DMS79 (cell line): ENCODE results near the gene TNFRSF13B.
"Not testable (repeated sequence)": the region's sequence is repeated elsewhere in the genome, so short reads cannot be mapped to it uniquely, and the experiment has no call there.

Experiments used
- DNase-seq: peaks from one replicate; lab custom pipeline; 2025; lab: John Stamatoyannopoulos, UW

Gene TNFRSF13B

GRCh38 chr17:16971458-16972338, at the start of gene TNFRSF13B:
TSS of gene TNFRSF13B (minus strand) at chr17:16972118. CDS start at chr17:16972075, 43 bp downstream.
- no peak for DNase-seq

DNA sequence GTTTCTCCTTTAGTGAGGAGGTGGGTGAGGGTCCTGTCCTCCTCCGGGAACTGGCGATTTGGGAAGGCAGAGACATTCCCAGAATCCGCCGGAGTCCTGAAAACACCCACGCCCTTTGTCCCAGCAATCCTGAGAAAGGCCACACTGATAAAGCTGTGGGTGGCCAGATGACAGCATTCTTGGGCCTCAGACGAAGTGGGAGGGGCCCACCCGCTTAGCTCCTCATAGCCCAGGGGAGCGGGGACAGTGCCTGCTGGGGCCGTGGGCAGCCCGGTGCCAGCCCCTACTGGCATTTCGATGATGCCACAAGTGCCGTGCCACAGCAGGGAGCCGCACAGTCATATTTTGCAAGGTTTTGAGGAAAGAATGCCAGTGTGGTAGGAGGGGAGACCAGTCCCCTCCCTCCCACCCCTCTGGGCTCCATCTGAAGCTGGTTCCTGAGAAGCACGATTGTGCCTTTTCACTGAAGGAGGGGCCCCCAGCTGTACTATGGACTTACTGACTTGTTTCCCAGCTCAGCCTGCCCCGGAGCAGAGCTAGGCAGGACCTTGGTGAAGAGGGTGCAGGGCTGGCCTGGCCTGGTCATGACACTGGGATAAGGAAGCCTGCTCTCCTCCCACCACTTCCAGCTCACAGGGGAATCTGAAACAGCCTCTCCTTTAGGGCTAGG, 49.4 kb upstream of the TNFRSF13B start:
- DNase-seq = no peak

GRCh38 chr17:17020821-17021193, 48.9 kb upstream of the TNFRSF13B start:
- DNase-seq = no peak

DNA sequence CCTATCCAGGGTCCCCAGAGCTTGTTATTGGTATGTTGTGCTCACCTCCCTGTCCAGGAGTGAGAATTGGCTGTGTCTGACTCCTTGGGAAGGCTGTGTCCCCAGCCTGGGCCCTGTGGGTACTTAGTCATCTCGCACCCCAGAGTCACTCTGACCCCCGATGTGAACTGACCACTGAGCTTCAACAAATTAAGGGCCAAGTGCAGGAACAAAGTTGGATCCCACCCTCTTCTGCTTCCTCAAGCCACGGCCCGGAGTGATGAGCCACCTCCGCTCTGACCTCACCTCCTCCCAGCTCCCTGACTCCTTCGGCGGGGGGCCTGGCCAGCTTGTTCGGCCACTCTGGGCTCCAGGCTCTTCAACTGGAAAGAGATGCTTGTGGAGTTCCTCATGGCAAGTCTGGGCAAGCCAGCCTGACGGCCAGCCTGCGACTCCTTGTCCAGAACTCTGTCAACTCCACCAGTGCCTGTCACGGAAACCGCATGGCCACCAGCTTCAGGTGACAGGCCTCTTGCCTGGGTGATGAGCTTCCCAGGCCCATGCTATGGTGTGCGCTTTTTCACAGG, 48.1 kb upstream of the TNFRSF13B start:
- no peak for DNase-seq

GRCh38 chr17:17019430-17019762, 47.5 kb upstream of the TNFRSF13B start:
- no peak for DNase-seq

DNA sequence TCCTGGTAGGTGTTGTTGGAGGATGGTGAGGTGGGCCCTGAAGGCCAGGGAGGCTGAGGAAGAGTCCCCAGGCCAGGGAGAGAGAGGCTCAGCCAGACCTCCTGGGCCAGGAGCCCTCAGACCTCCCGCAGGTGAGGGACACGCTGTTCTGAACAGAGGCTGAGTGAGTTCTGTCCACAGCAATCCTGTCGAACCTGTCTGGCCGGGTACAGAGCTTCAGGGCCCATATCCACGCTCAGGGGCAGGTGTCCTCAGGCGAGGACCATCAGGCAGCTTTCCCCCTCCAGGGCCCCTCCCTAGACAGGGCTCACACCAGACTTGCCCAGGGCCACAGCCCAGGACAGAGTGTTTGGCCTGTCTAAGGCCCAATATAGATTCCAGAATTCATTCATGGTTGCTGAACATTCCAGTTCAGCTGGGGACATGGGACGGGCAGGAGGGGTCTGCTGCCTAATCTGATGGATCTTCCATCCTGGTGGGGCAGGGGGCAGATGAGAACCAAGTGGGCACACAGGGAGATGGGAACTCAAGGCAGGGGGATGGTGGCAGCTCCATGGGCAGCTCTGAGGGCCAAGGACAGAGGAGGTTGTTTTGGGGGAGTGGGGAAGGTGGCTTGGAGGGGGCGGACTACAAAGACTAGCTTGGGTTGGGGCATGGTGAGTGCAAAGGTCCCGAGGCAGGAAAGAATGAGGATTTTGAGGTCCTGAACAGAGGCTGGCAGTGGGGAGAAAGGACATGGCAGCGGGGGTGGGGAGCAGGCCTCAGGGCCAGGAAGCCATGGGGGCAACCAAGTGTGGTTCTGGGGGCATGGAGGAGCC, 46.9 kb upstream of the TNFRSF13B start:
- no peak for DNase-seq

DNA sequence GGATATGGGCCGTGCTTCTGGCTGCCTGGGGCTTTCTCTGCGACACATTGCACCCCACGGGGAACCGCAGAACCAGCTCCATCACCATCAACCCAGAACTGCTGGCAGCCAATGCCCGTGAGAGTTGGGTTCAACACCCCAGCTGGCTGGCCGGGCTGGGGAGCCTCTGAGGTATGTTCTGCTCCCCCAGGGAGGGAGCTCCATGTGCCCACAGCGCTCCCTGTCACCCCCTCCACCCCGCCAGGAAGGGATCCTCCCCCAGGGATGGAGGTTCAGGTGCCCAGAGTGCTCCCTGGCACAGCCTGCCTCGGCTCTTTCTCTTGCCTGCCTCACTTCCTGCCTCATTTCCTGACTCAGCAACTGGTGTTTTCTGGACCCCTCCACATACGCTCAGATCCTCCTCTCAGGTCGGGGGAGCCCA, 46.1 kb upstream of the TNFRSF13B start:
- no peak for DNase-seq

- no peak for DNase-seq
Measured at GRCh38 chr17:17017343-17018014, 45.6 kb upstream of the TNFRSF13B start.

GRCh38 chr17:17016199-17017197, 44.6 kb upstream of the TNFRSF13B start:
- not testable (repeated sequence) for DNase-seq

GRCh38 chr17:17015230-17015629, 43.3 kb upstream of the TNFRSF13B start:
- no peak for DNase-seq

DNA sequence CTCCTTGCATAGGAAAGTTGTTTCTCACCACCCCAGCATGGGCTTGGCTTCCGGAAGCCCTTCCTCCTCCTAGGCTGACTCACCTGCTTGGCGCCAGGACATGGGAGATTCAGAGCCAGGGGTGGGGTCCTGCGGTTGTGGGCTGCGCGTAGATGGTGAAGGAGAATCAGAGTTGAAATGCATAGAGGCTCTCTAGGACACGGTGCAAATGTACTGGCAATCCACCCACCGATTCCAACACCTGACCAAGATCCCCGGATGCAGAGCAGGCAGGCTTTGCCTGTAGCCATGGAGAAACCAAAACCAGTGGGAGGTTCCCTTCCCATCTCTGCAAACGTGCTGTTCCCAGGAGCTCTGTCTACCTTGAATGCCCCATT, 42.8 kb upstream of the TNFRSF13B start:
- not testable (repeated sequence) for DNase-seq

- DNase-seq = not testable (repeated sequence)
Measured at GRCh38 chr17:17013828-17014747, 42.2 kb upstream of the TNFRSF13B start.

DNA sequence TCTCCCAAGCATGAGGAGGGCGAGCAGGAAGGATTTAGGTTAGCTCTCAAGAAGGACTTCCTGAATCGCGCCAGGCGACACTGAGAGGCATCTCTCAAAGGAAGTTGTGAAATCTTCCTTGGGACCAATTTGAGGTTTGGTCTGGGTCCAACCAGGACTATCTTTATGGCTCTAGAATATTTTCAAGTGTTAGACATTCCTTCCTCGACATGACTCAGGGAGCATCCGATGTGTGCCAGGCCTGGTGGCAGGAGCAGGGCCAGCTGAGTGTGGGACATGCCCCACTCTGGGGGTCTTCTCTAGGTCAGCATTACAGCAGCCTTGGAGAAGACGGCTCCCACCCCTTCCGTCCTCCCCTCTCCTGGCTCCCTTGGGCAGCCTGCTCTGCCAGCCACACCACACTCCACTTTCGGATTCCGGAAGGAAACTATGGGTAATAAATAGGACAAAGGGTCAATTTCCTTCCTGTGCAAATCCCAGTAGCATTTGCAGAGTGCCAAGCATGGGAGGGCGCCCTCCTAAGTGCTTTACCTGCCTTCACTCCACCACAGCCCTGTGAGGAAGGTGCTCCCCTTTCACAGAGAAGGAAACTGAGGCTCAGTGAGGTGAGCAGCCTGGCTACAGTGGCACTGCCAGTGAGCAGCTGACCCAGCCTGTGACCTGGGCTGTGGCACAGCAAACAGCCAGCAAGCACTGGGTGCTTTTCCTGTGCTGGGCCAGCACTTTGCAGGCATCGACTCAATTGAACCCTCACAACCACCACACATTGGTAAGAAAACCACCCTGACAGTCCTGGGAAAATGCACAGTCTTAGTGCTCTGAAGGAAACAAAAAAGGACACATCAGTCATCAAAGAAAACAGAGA, 39.4 kb upstream of the TNFRSF13B start:
- DNase-seq = not testable (repeated sequence)

DNA sequence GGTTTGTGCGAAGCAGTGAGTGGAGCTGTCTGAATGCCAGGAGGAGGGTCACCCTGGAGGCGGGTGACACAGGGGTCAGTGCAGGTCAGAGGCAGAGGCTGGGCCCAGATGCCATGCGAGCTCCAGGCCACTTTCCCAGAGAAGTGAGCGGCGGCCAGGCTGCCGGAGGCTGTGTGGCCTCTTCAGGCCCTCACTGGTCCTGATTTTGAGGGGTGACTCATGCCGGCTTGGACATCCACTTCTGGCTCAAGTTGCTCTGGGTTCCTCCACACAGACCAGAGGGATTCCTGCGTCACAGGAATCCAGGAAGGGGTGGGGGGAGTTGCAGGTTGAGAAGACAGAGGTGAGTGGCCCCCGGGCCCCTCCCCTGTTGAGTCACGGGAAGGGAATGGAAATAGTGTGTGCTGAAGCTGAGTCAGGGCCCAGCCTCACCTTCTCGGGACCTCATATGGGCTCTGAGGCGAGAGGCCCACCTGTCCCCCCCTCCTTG, 38.7 kb upstream of the TNFRSF13B start:
- DNase-seq = not testable (repeated sequence)

DNA sequence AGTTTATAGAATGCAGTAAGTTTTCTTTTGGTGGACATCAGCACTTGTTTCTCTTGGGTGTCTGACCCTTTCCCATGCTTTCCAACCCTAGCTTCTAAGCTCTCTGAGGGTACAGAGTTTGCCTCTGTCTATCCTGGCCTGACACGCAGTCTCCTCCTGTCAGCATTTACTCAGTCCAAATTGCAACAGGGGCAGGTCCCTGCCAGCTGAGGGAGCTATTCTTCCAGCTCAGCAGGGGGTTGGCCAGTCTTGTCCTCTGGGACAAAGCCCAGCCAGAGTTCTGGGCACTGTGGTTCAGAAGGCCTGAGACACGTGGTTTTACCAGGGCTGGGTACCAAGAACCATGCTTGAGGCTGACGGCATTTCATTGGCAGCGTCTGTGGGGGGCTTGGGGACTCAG, 38.1 kb upstream of the TNFRSF13B start:
- not testable (repeated sequence) for DNase-seq

- DNase-seq = not testable (repeated sequence)
Measured at GRCh38 chr17:17008621-17009397, 36.9 kb upstream of the TNFRSF13B start.

- DNase-seq = not testable (repeated sequence)
Measured at GRCh38 chr17:17007891-17008290, 36.0 kb upstream of the TNFRSF13B start.
